ENCODE results near the gene WDR27. TPM values are rescaled to one million over a fixed set of nuclear protein-coding genes. Genes with fewer than 3 reads are reported as not detected.

The WDR27 gene
- polyA plus RNA-seq, 2 of the 4 experiments (the other 2 are of a cell fraction), result 18.9 to 36.1 TPM

GRCh38 chr6:169490830-169491229, 211.0 kb downstream of the WDR27 start:
- H3K4me3 ChIP-seq, result no peak overlapping the region
- FAIRE-seq (no peak), ATAC-seq (no peak), DNase-seq (ENCODE audit: low read depth in 1 of 2, low spot score in 1 of 2) (no peak)
- POLR2A ChIA-PET, result no interaction called here
- TF ChIP-seq BHLHE40 (IDR thresholded peaks at IDR 0.05; ENCODE audit: low read depth, low read length) (no peak), EHF (CRISPR knock-in tag; IDR thresholded peaks at IDR 0.05) (no peak), EHMT2 (IDR thresholded peaks at IDR 0.05; ENCODE audit: low read depth) (no peak), HOXA7 (CRISPR knock-in tag; IDR thresholded peaks at IDR 0.05) (no peak), HDAC2 (IDR thresholded peaks at IDR 0.05) (no peak), RAD21 (conservative IDR thresholded peaks at IDR 0.05 in 1 of 2, IDR thresholded peaks at IDR 0.05 in 1 of 2) (no peak), ESRRA (IDR thresholded peaks at IDR 0.05; ENCODE audit: borderline replicate concordance, low read length) (no peak), CEBPB (IDR thresholded peaks at IDR 0.05) (no peak), MAZ (IDR thresholded peaks at IDR 0.05; ENCODE audit: borderline replicate concordance, low read depth, low read length) (no peak), RARB (CRISPR knock-in tag; IDR thresholded peaks at IDR 0.05) (no peak), JUNB (IDR thresholded peaks at IDR 0.05) (no peak), NPAS2 (CRISPR knock-in tag; IDR thresholded peaks at IDR 0.05; ENCODE audit: borderline replicate concordance) (no peak), CBX2 (IDR thresholded peaks at IDR 0.05; ENCODE audit: borderline replicate concordance, low read depth) (no peak), ZNF302 (CRISPR knock-in tag; IDR thresholded peaks at IDR 0.05) (no peak), EP300 (IDR thresholded peaks at IDR 0.05) (no peak), RNF2 (IDR thresholded peaks at IDR 0.05; ENCODE audit: borderline replicate concordance, low read depth) (no peak), SREBF2 (IDR thresholded peaks at IDR 0.05) (no peak)
- H3K9me3 ChIP-seq, result no peaks in the 10 kb centered on the region
- no peak overlapping the region for H3K27ac ChIP-seq
- WGBS (ENCODE audit: missing lambda C conversion rate), result 59% methylated on average over 5 of the region's 5 CpGs
- no peak overlapping the region for H3K4me2 ChIP-seq
- no peaks in the 10 kb centered on the region for H3K4me1 ChIP-seq
- CTCF ChIA-PET, result no interaction called here

- Histone ChIP-seq H3K9me3 (no peaks in the 10 kb centered on the region), H3K4me3 (no peak overlapping the region), H3K27ac (no peak overlapping the region), H3K4me2 (no peak overlapping the region), H3K4me1 (no peaks in the 10 kb centered on the region)
- ChIA-PET POLR2A (no interaction called here), CTCF (no interaction called here)
- FAIRE-seq (no peak), ATAC-seq (no peak), DNase-seq (ENCODE audit: low read depth in 1 of 2, low spot score in 1 of 2) (no peak)
- 88% methylated on average over 4 of the region's 6 CpGs for WGBS (ENCODE audit: missing lambda C conversion rate)
- no peak for TF ChIP-seq KDM1A (IDR thresholded peaks at IDR 0.05; ENCODE audit: low read depth)
- TF ChIP-seq RNF2 (IDR thresholded peaks at IDR 0.05; ENCODE audit: borderline replicate concordance, low read depth), result no peak
- TF ChIP-seq EHMT2 (IDR thresholded peaks at IDR 0.05; ENCODE audit: low read depth), result no peak
- no peak for TF ChIP-seq JUN (IDR thresholded peaks at IDR 0.05)
- TF ChIP-seq PHF8 (IDR thresholded peaks at IDR 0.05; ENCODE audit: borderline replicate concordance, low read depth), result no peak
- no peak for TF ChIP-seq E2F6 (IDR thresholded peaks at IDR 0.05; ENCODE audit: borderline replicate concordance, low read depth)
- TF ChIP-seq BCL3 (IDR thresholded peaks at IDR 0.05), result no peak
- no peak for TF ChIP-seq POLR2AphosphoS2 (conservative IDR thresholded peaks at IDR 0.05; ENCODE audit: low read length)
Observed at GRCh38 chr6:169490246-169490641, 211.6 kb downstream of the WDR27 start.

GRCh38 chr6:169489563-169490245, 212.1 kb downstream of the WDR27 start:
- CTCF ChIA-PET, result no interaction called here
- no peak overlapping the region for H3K4me3 ChIP-seq
- ATAC-seq, result no peak
- POLR2A ChIA-PET, result no interaction called here
- no peaks in the 10 kb centered on the region for H3K4me1 ChIP-seq
- no peak overlapping the region for H3K4me2 ChIP-seq
- FAIRE-seq, result no peak
- H3K27ac ChIP-seq, result no peak overlapping the region
- H3K9me3 ChIP-seq, result no peaks in the 10 kb centered on the region
- no peak for DNase-seq (ENCODE audit: low read depth in 1 of 2, low spot score in 1 of 2)
- 88% methylated on average over 7 of the region's 8 CpGs for WGBS (ENCODE audit: missing lambda C conversion rate)
- TF ChIP-seq RAD21 (conservative IDR thresholded peaks at IDR 0.05 in 1 of 2, IDR thresholded peaks at IDR 0.05 in 1 of 2) (no peak), RNF2 (IDR thresholded peaks at IDR 0.05; ENCODE audit: borderline replicate concordance, low read depth) (no peak), TP53 (CRISPR knock-in tag; IDR thresholded peaks at IDR 0.05) (no peak), KDM5A (IDR thresholded peaks at IDR 0.05) (no peak), KDM1A (IDR thresholded peaks at IDR 0.05; ENCODE audit: low read depth) (no peak), HOXB13 (CRISPR knock-in tag; IDR thresholded peaks at IDR 0.05; ENCODE audit: low read depth) (no peak), BCL3 (IDR thresholded peaks at IDR 0.05) (no peak), GATA3 (IDR thresholded peaks at IDR 0.05; ENCODE audit: borderline replicate concordance) (no peak), TFCP2L1 (CRISPR knock-in tag; IDR thresholded peaks at IDR 0.05) (no peak), FOSB (CRISPR knock-in tag; IDR thresholded peaks at IDR 0.05) (no peak)
